Thyroid gland (tissue), 4 donors: ENCODE data around the gene JAKMIP3.

Source experiments
- CTCF ChIP-seq, 6 experiments: fragments of 200-600 bp in 3 of 6; fragments of 450-650 bp in 3 of 6; sonication (generic) in 3 of 6; IDR thresholded peaks; one replicate each; pipeline ENCODE4 v1.5.1; 2016 to 2019; ENCODE audit warnings: antibody characterized with exemption in 6 of 6, mild to moderate bottlenecking in 2 of 6, inconsistent platforms in 1 of 6, moderate library complexity in 1 of 6
- POLR2A ChIP-seq, 2 donors: fragments of 450-650 bp; IDR thresholded peaks; one replicate each; pipeline ENCODE4 v1.6.1; 2017; ENCODE audit warnings: antibody characterized with exemption in 2 of 2, mild to moderate bottlenecking in 2 of 2, moderate library complexity in 1 of 2

GRCh38 chr10:132111871-132112341 lies 46.2 kb downstream of the JAKMIP3 start:
- no peak for TF ChIP-seq CTCF (IDR thresholded peaks at IDR 0.05)
- TF ChIP-seq POLR2A (IDR thresholded peaks at IDR 0.05): no peak
